Body of pancreas (tissue), 4 donors: Measurements from ENCODE around the gene PBX1.

Experiments
- POLR2A ChIP-seq, 3 donors: fragments of 450-650 bp; IDR thresholded peaks; one replicate each; pipeline ENCODE4 v1.6.1; 2016; ENCODE audit warnings: antibody characterized with exemption in 3 of 3, mild to moderate bottlenecking in 2 of 3
- TF ChIP-seq, protein P1 (sequence below), 7 experiments: fragments of 450-650 bp in 4 of 7; fragments of 200-600 bp in 3 of 7; sonication (generic) in 3 of 7; IDR thresholded peaks; one replicate each; pipeline ENCODE4 v1.5.1; 2016 to 2019; ENCODE audit warnings: antibody characterized with exemption in 7 of 7

GRCh38 chr1:164841702-164842465 lies 282.9 kb downstream of the PBX1 start:
- TF ChIP-seq, protein P1, sequence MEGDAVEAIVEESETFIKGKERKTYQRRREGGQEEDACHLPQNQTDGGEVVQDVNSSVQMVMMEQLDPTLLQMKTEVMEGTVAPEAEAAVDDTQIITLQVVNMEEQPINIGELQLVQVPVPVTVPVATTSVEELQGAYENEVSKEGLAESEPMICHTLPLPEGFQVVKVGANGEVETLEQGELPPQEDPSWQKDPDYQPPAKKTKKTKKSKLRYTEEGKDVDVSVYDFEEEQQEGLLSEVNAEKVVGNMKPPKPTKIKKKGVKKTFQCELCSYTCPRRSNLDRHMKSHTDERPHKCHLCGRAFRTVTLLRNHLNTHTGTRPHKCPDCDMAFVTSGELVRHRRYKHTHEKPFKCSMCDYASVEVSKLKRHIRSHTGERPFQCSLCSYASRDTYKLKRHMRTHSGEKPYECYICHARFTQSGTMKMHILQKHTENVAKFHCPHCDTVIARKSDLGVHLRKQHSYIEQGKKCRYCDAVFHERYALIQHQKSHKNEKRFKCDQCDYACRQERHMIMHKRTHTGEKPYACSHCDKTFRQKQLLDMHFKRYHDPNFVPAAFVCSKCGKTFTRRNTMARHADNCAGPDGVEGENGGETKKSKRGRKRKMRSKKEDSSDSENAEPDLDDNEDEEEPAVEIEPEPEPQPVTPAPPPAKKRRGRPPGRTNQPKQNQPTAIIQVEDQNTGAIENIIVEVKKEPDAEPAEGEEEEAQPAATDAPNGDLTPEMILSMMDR (IDR thresholded peaks at IDR 0.05), result no peak
- TF ChIP-seq POLR2A (IDR thresholded peaks at IDR 0.05), result no peak
